HEK293 (cell line): ENCODE data around the gene RAB9A.

Experiments used
- BCL11A ChIP-seq: fragments of 450-650 bp; formaldehyde crosslinking; IDR thresholded peaks from 2 replicates; pipeline ENCODE4 v1.5.1; 2016; ENCODE audit warnings: low read depth, missing biosample characterization, missing genetic modification characterization
- EGR2 ChIP-seq: fragments of 450-650 bp; formaldehyde crosslinking; IDR thresholded peaks from 2 replicates; pipeline ENCODE4 v1.5.1; 2016; ENCODE audit warnings: low read depth, missing biosample characterization, missing genetic modification characterization
- GLI4 ChIP-seq: fragments of 450-650 bp; formaldehyde crosslinking; IDR thresholded peaks from 2 replicates; pipeline ENCODE4 v1.5.1; 2016; ENCODE audit warnings: missing biosample characterization, missing genetic modification characterization
- GLIS1 ChIP-seq: fragments of 450-650 bp; formaldehyde crosslinking; IDR thresholded peaks from 2 replicates; pipeline ENCODE4 v1.5.1; 2016; ENCODE audit warnings: missing biosample characterization, missing genetic modification characterization
- KLF1 ChIP-seq: fragments of 450-650 bp; formaldehyde crosslinking; IDR thresholded peaks from 2 replicates; pipeline ENCODE4 v1.5.1; 2016; ENCODE audit warnings: missing biosample characterization, missing genetic modification characterization
- MYNN ChIP-seq: fragments of 450-650 bp; formaldehyde crosslinking; IDR thresholded peaks from 2 replicates; pipeline ENCODE4 v1.5.1; 2016; ENCODE audit warnings: missing biosample characterization, missing genetic modification characterization, borderline replicate concordance
- PRDM1 ChIP-seq: fragments of 450-650 bp; formaldehyde crosslinking; IDR thresholded peaks from 2 replicates; pipeline ENCODE4; 2016; ENCODE audit warnings: missing biosample characterization, missing genetic modification characterization
- WT1 ChIP-seq: fragments of 450-650 bp; formaldehyde crosslinking; IDR thresholded peaks from 2 replicates; pipeline ENCODE4 v1.5.1; 2016; ENCODE audit warnings: missing biosample characterization, missing genetic modification characterization
- ZFHX2 ChIP-seq: fragments of 450-650 bp; formaldehyde crosslinking; conservative IDR thresholded peaks from 2 replicates; pipeline ENCODE4 v1.5.1; 2016; ENCODE audit warnings: missing biosample characterization, missing genetic modification characterization
- ZNF10 ChIP-seq: fragments of 450-650 bp; formaldehyde crosslinking; IDR thresholded peaks from 2 replicates; pipeline ENCODE4 v1.5.1; 2017; ENCODE audit warnings: missing biosample characterization, missing genetic modification characterization
- ZNF221 ChIP-seq: fragments of 450-650 bp; formaldehyde crosslinking; IDR thresholded peaks from 2 replicates; pipeline ENCODE4 v1.5.1; 2017; ENCODE audit warnings: missing biosample characterization, missing genetic modification characterization, borderline replicate concordance
- ZNF335 ChIP-seq: fragments of 450-650 bp; formaldehyde crosslinking; conservative IDR thresholded peaks from 2 replicates; pipeline ENCODE4 v1.5.1; 2016; ENCODE audit warnings: missing biosample characterization, missing genetic modification characterization
- ZNF354C ChIP-seq: fragments of 450-650 bp; formaldehyde crosslinking; IDR thresholded peaks from 2 replicates; pipeline ENCODE4 v1.5.1; 2016; ENCODE audit warnings: missing biosample characterization, missing genetic modification characterization, low read depth, borderline replicate concordance
- ZNF366 ChIP-seq: fragments of 450-650 bp; formaldehyde crosslinking; conservative IDR thresholded peaks from 2 replicates; pipeline ENCODE4 v1.5.1; 2016; ENCODE audit warnings: missing biosample characterization, missing genetic modification characterization
- ZNF391 ChIP-seq: fragments of 450-650 bp; formaldehyde crosslinking; IDR thresholded peaks from 2 replicates; pipeline ENCODE4 v1.5.1; 2016; ENCODE audit warnings: low read depth, missing biosample characterization, missing genetic modification characterization, borderline replicate concordance
- ZNF394 ChIP-seq: fragments of 450-650 bp; formaldehyde crosslinking; IDR thresholded peaks from 2 replicates; pipeline ENCODE4 v1.5.1; 2016; ENCODE audit warnings: missing biosample characterization, missing genetic modification characterization, mild to moderate bottlenecking, moderate library complexity, borderline replicate concordance
- ZNF416 ChIP-seq: fragments of 450-650 bp; formaldehyde crosslinking; IDR thresholded peaks from 2 replicates; pipeline ENCODE4 v1.5.1; 2016; ENCODE audit warnings: missing biosample characterization, missing genetic modification characterization
- ZNF501 ChIP-seq: fragments of 450-650 bp; formaldehyde crosslinking; IDR thresholded peaks from 2 replicates; pipeline ENCODE4 v1.5.1; 2016; ENCODE audit warnings: missing biosample characterization, missing genetic modification characterization
- ZNF544 ChIP-seq: fragments of 450-650 bp; formaldehyde crosslinking; IDR thresholded peaks from 2 replicates; pipeline ENCODE4 v1.5.0; 2017; ENCODE audit warnings: missing biosample characterization, missing genetic modification characterization
- ZNF561 ChIP-seq: fragments of 450-650 bp; IDR thresholded peaks from 2 replicates; pipeline ENCODE4 v1.5.1; 2018; ENCODE audit warnings: missing biosample characterization, missing genetic modification characterization, borderline replicate concordance
- ZNF624 ChIP-seq: fragments of 450-650 bp; formaldehyde crosslinking; IDR thresholded peaks from 2 replicates; pipeline ENCODE4 v1.5.1; 2017; ENCODE audit warnings: missing biosample characterization, missing genetic modification characterization
- ZNF670 ChIP-seq: fragments of 450-650 bp; formaldehyde crosslinking; IDR thresholded peaks from 2 replicates; pipeline ENCODE4 v1.5.1; 2016; ENCODE audit warnings: missing biosample characterization, missing genetic modification characterization, low read depth
- ZNF791 ChIP-seq: fragments of 450-650 bp; formaldehyde crosslinking; IDR thresholded peaks from 2 replicates; pipeline ENCODE4 v1.5.1; 2016; ENCODE audit warnings: missing biosample characterization, missing genetic modification characterization
- TF ChIP-seq, protein P1 (sequence below): fragments of 450-650 bp; formaldehyde crosslinking; IDR thresholded peaks from 2 replicates; pipeline ENCODE4 v1.5.1; 2016; ENCODE audit warnings: missing biosample characterization, missing genetic modification characterization
- TF ChIP-seq, protein P2 (sequence below): fragments of 450-650 bp; formaldehyde crosslinking; IDR thresholded peaks from 2 replicates; pipeline ENCODE4 v1.5.1; 2016; ENCODE audit warnings: missing biosample characterization, missing genetic modification characterization
- TF ChIP-seq, protein P3 (sequence below): fragments of 450-650 bp; formaldehyde crosslinking; IDR thresholded peaks from 2 replicates; pipeline ENCODE4 v1.5.1; 2017; ENCODE audit warnings: missing biosample characterization, missing genetic modification characterization
- TF ChIP-seq, protein P4 (sequence below): fragments of 450-650 bp; formaldehyde crosslinking; IDR thresholded peaks from 2 replicates; pipeline ENCODE4 v1.5.1; 2016; ENCODE audit warnings: missing biosample characterization, missing genetic modification characterization
- TF ChIP-seq, protein P5 (sequence below): fragments of 450-650 bp; formaldehyde crosslinking; conservative IDR thresholded peaks from 2 replicates; pipeline ENCODE4 v1.5.1; 2016; ENCODE audit warnings: low read depth, missing biosample characterization, missing genetic modification characterization

RAB9A gene

DNA sequence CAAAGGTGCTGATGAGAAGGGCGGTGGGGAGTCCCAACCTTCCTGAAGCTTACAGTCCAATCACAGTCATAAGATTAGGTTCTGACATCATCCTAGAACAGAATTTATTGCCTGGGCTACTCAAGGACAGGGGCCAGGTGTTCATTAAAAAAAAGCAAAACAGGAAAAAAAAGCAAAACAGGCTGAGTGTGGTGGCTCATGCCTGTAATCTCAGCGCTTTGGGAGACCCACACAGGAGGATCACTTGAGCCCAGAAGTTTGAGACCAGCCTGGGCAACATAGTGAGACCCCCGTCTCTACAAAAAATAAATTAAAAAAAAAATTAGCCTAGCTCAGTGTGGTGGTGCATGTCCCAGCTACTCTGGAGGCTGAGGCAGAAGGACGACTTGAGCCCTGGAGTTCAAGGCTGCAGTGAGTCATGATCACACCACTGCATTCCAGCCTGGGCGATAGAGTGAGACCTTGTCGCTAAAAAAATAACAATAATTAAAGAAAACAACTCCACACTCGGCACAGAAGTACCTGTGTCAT, 3.0 kb downstream of the RAB9A start (continued):
- TF ChIP-seq, protein P1, sequence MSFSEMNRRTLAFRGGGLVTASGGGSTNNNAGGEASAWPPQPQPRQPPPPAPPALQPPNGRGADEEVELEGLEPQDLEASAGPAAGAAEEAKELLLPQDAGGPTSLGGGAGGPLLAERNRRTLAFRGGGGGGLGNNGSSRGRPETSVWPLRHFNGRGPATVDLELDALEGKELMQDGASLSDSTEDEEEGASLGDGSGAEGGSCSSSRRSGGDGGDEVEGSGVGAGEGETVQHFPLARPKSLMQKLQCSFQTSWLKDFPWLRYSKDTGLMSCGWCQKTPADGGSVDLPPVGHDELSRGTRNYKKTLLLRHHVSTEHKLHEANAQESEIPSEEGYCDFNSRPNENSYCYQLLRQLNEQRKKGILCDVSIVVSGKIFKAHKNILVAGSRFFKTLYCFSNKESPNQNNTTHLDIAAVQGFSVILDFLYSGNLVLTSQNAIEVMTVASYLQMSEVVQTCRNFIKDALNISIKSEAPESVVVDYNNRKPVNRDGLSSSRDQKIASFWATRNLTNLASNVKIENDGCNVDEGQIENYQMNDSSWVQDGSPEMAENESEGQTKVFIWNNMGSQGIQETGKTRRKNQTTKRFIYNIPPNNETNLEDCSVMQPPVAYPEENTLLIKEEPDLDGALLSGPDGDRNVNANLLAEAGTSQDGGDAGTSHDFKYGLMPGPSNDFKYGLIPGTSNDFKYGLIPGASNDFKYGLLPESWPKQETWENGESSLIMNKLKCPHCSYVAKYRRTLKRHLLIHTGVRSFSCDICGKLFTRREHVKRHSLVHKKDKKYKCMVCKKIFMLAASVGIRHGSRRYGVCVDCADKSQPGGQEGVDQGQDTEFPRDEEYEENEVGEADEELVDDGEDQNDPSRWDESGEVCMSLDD (tag by site-specific recombination), result no peak
- TF ChIP-seq, protein P2, sequence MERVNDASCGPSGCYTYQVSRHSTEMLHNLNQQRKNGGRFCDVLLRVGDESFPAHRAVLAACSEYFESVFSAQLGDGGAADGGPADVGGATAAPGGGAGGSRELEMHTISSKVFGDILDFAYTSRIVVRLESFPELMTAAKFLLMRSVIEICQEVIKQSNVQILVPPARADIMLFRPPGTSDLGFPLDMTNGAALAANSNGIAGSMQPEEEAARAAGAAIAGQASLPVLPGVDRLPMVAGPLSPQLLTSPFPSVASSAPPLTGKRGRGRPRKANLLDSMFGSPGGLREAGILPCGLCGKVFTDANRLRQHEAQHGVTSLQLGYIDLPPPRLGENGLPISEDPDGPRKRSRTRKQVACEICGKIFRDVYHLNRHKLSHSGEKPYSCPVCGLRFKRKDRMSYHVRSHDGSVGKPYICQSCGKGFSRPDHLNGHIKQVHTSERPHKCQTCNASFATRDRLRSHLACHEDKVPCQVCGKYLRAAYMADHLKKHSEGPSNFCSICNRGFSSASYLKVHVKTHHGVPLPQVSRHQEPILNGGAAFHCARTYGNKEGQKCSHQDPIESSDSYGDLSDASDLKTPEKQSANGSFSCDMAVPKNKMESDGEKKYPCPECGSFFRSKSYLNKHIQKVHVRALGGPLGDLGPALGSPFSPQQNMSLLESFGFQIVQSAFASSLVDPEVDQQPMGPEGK (tag by site-specific recombination), result peak; percentile 78
- TF ChIP-seq WT1 (no peak), ZNF10 (tag by site-specific recombination) (peak; percentile 12; the same call in 1 of the 2 replicates), BCL11A (no peak), ZNF335 (0 out of 2 replicates have a peak, but pooled peaks have one; percentile 39), GLI4 (tag by site-specific recombination) (no peak), ZNF670 (tag by site-specific recombination) (no peak), ZNF501 (tag by site-specific recombination) (no peak), EGR2 (tag by site-specific recombination) (no peak), ZNF366 (tag by site-specific recombination) (peak; percentile 88), ZNF561 (no peak), ZNF416 (no peak), GLIS1 (tag by site-specific recombination) (peak; percentile 57), ZNF391 (tag by site-specific recombination) (no peak), ZNF354C (tag by site-specific recombination) (no peak), ZNF544 (no peak), ZFHX2 (tag by site-specific recombination) (no peak), ZNF394 (peak; percentile 96), ZNF791 (tag by site-specific recombination) (no peak), KLF1 (tag by site-specific recombination) (no peak), ZNF221 (no peak), MYNN (tag by site-specific recombination) (no peak), PRDM1 (tag by site-specific recombination) (no peak), ZNF624 (no peak)
- TF ChIP-seq, protein P3, sequence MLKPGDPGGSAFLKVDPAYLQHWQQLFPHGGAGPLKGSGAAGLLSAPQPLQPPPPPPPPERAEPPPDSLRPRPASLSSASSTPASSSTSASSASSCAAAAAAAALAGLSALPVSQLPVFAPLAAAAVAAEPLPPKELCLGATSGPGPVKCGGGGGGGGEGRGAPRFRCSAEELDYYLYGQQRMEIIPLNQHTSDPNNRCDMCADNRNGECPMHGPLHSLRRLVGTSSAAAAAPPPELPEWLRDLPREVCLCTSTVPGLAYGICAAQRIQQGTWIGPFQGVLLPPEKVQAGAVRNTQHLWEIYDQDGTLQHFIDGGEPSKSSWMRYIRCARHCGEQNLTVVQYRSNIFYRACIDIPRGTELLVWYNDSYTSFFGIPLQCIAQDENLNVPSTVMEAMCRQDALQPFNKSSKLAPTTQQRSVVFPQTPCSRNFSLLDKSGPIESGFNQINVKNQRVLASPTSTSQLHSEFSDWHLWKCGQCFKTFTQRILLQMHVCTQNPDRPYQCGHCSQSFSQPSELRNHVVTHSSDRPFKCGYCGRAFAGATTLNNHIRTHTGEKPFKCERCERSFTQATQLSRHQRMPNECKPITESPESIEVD (tag by site-specific recombination), result peak; percentile 47; the same call in 1 of the 2 replicates
- TF ChIP-seq, protein P4, sequence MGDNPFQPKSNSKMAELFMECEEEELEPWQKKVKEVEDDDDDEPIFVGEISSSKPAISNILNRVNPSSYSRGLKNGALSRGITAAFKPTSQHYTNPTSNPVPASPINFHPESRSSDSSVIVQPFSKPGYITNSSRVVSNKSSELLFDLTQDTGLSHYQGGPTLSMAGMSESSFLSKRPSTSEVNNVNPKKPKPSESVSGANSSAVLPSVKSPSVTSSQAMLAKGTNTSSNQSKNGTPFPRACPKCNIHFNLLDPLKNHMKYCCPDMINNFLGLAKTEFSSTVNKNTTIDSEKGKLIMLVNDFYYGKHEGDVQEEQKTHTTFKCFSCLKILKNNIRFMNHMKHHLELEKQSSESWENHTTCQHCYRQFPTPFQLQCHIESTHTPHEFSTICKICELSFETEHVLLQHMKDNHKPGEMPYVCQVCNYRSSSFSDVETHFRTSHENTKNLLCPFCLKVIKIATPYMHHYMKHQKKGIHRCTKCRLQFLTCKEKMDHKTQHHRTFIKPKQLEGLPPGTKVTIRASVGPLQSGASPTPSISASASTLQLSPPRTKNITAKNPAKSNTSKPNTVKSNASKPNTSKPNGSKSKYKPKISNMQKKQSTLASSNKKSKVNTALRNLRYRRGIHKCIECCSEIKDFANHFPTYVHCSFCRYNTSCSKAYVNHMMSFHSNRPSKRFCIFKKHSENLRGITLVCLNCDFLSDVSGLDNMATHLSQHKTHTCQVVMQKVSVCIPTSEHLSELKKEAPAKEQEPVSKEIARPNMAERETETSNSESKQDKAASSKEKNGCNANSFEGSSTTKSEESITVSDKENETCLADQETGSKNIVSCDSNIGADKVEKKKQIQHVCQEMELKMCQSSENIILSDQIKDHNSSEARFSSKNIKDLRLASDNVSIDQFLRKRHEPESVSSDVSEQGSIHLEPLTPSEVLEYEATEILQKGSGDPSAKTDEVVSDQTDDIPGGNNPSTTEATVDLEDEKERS (tag by site-specific recombination), result no peak
- TF ChIP-seq, protein P5, sequence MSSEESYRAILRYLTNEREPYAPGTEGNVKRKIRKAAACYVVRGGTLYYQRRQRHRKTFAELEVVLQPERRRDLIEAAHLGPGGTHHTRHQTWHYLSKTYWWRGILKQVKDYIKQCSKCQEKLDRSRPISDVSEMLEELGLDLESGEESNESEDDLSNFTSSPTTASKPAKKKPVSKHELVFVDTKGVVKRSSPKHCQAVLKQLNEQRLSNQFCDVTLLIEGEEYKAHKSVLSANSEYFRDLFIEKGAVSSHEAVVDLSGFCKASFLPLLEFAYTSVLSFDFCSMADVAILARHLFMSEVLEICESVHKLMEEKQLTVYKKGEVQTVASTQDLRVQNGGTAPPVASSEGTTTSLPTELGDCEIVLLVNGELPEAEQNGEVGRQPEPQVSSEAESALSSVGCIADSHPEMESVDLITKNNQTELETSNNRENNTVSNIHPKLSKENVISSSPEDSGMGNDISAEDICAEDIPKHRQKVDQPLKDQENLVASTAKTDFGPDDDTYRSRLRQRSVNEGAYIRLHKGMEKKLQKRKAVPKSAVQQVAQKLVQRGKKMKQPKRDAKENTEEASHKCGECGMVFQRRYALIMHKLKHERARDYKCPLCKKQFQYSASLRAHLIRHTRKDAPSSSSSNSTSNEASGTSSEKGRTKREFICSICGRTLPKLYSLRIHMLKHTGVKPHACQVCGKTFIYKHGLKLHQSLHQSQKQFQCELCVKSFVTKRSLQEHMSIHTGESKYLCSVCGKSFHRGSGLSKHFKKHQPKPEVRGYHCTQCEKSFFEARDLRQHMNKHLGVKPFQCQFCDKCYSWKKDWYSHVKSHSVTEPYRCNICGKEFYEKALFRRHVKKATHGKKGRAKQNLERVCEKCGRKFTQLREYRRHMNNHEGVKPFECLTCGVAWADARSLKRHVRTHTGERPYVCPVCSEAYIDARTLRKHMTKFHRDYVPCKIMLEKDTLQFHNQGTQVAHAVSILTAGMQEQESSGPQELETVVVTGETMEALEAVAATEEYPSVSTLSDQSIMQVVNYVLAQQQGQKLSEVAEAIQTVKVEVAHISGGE (tag by site-specific recombination), result no peak
